Astrocyte of the cerebellum (primary cell): ENCODE data around the gene OLR1.

Source experiments
- DNase-seq: peaks from one replicate; pipeline ENCODE4 v3.0.0-alpha.2; 2011; ENCODE audit warnings: low read depth
- H3K4me3 ChIP-seq: 2 replicates; pipeline ENCODE4 v1.5.1; 2011; ENCODE audit warnings: mild to moderate bottlenecking, low read depth, low read length, moderate library complexity
- CTCF ChIP-seq: IDR thresholded peaks from 2 replicates; pipeline ENCODE4 v1.5.1; 2012; ENCODE audit warnings: low read length, low read depth, moderate library complexity, mild to moderate bottlenecking; ENCODE audit errors: missing control alignments
- in situ Hi-C: cut with HindIII; loops from 2 replicates; pipeline ENCODE4 v1.10.0; 2017; ENCODE audit warnings: low sequenced_read_pairs

OLR1 gene

GRCh38 chr12:10179776-10180181 is 7.8 kb upstream of the OLR1 start:
- TF ChIP-seq CTCF: no peak
- H3K4me3 ChIP-seq: no peak overlapping the region
- DNase-seq: no peak
- in situ Hi-C loops: no loop called here

GRCh38 chr12:10178821-10179220 is 6.9 kb upstream of the OLR1 start, which contains the start of gene TMEM52B:
TMEM52B (plus strand) TSS chr12:10179032; CDS start chr12:10179575, 543 bp downstream.
- no peak within 1 kb of the TSS for H3K4me3 ChIP-seq
- no peak for TF ChIP-seq CTCF
- no peak for DNase-seq
- in situ Hi-C loops: no loop called here

- in situ Hi-C loops: no loop called here
- DNase-seq: no peak
- no peak overlapping the region for H3K4me3 ChIP-seq
- no peak for TF ChIP-seq CTCF
These were observed 4.1 kb upstream of the OLR1 start for GRCh38 chr12:10175846-10176636.

- DNase-seq: no peak
- in situ Hi-C loops: no loop called here
- no peak for TF ChIP-seq CTCF
- H3K4me3 ChIP-seq: no peak overlapping the region
These were observed 3.2 kb upstream of the OLR1 start for GRCh38 chr12:10174986-10175614.

GRCh38 chr12:10170216-10170615 is 1.7 kb downstream of the OLR1 start:
- no peak overlapping the region for H3K4me3 ChIP-seq
- in situ Hi-C loops: no loop called here
- TF ChIP-seq CTCF: no peak
- DNase-seq: no peak

GRCh38 chr12:10169104-10169503 is 2.8 kb downstream of the OLR1 start:
- no peak for TF ChIP-seq CTCF
- DNase-seq: no peak
- in situ Hi-C loops: no loop called here
- H3K4me3 ChIP-seq: no peak overlapping the region
